PFSK-1 (cell line): ENCODE measurements around the gene PLCL2.

Experiments
- POLR2AphosphoS5 ChIP-seq: IDR thresholded peaks from 2 replicates; pipeline ENCODE4 v1.6.1; 2012; ENCODE audit warnings: low read depth, mild to moderate bottlenecking, control low read depth, low read length, moderate library complexity
- SIN3A ChIP-seq: IDR thresholded peaks from 2 replicates; pipeline ENCODE4 v1.6.1; 2012; ENCODE audit warnings: mild to moderate bottlenecking, low read length, moderate library complexity, borderline replicate concordance; ENCODE audit not compliant: insufficient read depth
- TAF1 ChIP-seq: IDR thresholded peaks from 2 replicates; pipeline ENCODE4 v1.6.1; 2012; ENCODE audit warnings: low read length, control low read depth, borderline replicate concordance; ENCODE audit not compliant: insufficient read depth
- TF ChIP-seq, protein P1 (sequence below), 2 experiments: IDR thresholded peaks; 2 replicates each; pipeline versions ENCODE4 v1.6.1 to v1.8.0; 2011 to 2012; ENCODE audit warnings: low read depth in 2 of 2, low read length in 2 of 2, control low read depth in 1 of 2, inconsistent platforms in 1 of 2, mild to moderate bottlenecking in 1 of 2, moderate library complexity in 1 of 2; ENCODE audit not compliant: insufficient read depth in 1 of 2

DNA sequence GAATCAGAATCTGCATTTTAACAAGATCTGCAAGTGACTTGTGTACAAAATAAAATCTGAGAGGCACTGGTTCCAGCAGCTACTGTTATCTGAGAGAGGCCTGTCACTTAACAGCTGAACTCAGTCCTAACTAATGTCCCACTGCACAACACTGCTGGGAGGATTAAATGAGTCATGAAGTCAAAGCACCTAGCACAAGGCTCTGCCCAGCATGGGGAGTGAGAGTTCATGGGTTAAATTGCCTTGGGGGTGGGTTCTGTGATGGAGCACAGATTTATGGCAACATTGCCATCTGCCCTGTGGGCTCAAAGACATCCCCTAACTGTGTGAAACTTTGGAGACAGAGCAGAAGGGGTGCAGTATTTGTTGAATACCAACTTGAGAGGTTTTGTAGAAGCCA, 250.9 kb downstream of the PLCL2 start:
- TF ChIP-seq TAF1 (no peak), SIN3A (no peak), POLR2AphosphoS5 (no peak)
- TF ChIP-seq, protein P1, sequence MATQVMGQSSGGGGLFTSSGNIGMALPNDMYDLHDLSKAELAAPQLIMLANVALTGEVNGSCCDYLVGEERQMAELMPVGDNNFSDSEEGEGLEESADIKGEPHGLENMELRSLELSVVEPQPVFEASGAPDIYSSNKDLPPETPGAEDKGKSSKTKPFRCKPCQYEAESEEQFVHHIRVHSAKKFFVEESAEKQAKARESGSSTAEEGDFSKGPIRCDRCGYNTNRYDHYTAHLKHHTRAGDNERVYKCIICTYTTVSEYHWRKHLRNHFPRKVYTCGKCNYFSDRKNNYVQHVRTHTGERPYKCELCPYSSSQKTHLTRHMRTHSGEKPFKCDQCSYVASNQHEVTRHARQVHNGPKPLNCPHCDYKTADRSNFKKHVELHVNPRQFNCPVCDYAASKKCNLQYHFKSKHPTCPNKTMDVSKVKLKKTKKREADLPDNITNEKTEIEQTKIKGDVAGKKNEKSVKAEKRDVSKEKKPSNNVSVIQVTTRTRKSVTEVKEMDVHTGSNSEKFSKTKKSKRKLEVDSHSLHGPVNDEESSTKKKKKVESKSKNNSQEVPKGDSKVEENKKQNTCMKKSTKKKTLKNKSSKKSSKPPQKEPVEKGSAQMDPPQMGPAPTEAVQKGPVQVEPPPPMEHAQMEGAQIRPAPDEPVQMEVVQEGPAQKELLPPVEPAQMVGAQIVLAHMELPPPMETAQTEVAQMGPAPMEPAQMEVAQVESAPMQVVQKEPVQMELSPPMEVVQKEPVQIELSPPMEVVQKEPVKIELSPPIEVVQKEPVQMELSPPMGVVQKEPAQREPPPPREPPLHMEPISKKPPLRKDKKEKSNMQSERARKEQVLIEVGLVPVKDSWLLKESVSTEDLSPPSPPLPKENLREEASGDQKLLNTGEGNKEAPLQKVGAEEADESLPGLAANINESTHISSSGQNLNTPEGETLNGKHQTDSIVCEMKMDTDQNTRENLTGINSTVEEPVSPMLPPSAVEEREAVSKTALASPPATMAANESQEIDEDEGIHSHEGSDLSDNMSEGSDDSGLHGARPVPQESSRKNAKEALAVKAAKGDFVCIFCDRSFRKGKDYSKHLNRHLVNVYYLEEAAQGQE (IDR thresholded peaks at IDR 0.05; ENCODE audit: insufficient read depth in 1 of 2, low read depth in 2 of 2, low read length in 2 of 2): no peak
